HepG2 (cell line): ENCODE results near the gene SERTAD3. TPM values are rescaled to one million over a fixed set of nuclear protein-coding genes. Genes with fewer than 3 reads are reported as not detected.
A peak's percentile ranks its signal among the peaks of the same experiment; 100 is the strongest.

Source experiments
- ATF7 ChIP-seq, 2 experiments: fragments of 450-650 bp in 1 of 2; sonication (generic) in 1 of 2; formaldehyde crosslinking in 1 of 2; IDR thresholded peaks; 2 replicates each; pipeline versions ENCODE4 v1.4.0 to v1.6.1; 2016 to 2020; ENCODE audit warnings: antibody characterized with exemption in 1 of 2, mild to moderate bottlenecking in 1 of 2, missing genetic modification reagents in 1 of 2
- MXD4 ChIP-seq: IDR thresholded peaks from 2 replicates; pipeline ENCODE4 v1.6.1; 2016; ENCODE audit warnings: mild to moderate bottlenecking, missing biosample characterization, missing genetic modification reagents
- NBN ChIP-seq: fragments of 450-650 bp; conservative IDR thresholded peaks from 2 replicates; pipeline ENCODE4 v1.6.1; 2017
- NFKB2 ChIP-seq: sonication (generic); formaldehyde crosslinking; IDR thresholded peaks from 2 replicates; pipeline ENCODE4 v1.4.0; 2020; ENCODE audit warnings: missing genetic modification reagents, borderline replicate concordance
- NR2F6 ChIP-seq, 2 experiments: IDR thresholded peaks; 2 replicates each; pipeline ENCODE4 v1.6.1; 2016; ENCODE audit warnings: antibody characterized with exemption in 1 of 2, mild to moderate bottlenecking in 1 of 2
- ZNF263 ChIP-seq: sonication (generic); formaldehyde crosslinking; IDR thresholded peaks from 2 replicates; pipeline ENCODE4 v1.4.0; 2020; ENCODE audit warnings: missing genetic modification reagents
- ZNF577 ChIP-seq: sonication (generic); formaldehyde crosslinking; IDR thresholded peaks from 2 replicates; pipeline ENCODE4 v1.4.0; 2020; ENCODE audit warnings: mild to moderate bottlenecking, low read depth, missing genetic modification reagents, borderline replicate concordance
- ZNF75D ChIP-seq: sonication (generic); formaldehyde crosslinking; IDR thresholded peaks from 2 replicates; pipeline ENCODE4 v1.8.1; 2023; ENCODE audit warnings: missing genetic modification reagents, mild to moderate bottlenecking, borderline replicate concordance
- polyA plus RNA-seq, 8 experiments: library from polyadenylated mRNA; depleted of rRNA in 3 of 8; stranded (reverse) in 7 of 8; unstranded in 1 of 8; fragments of >200 nt; fragmentation: Illumina TruSeq in 4 of 8; extraction: Trizol in 4 of 8; gene quantifications; 2 replicates each; pipeline versions ENCODE4 v1.2.1 to v1.2.3, GENCODE V29; 2011 to 2016; ENCODE audit warnings: low read depth in 4 of 8, missing spikeins in 1 of 8, mixed read lengths in 1 of 8; ENCODE audit not compliant: insufficient read depth in 1 of 8
- total RNA-seq, 5 experiments: library from RNA; depleted of rRNA; stranded (reverse); fragments of >200 nt; fragmentation: Illumina TruSeq; extraction: Trizol; gene quantifications; 2 replicates each; pipeline ENCODE4 v1.2.3, GENCODE V29; 2016; ENCODE audit warnings: low read depth in 1 of 5
- TF ChIP-seq, protein P1 (sequence below): sonication (generic); formaldehyde crosslinking; IDR thresholded peaks from 2 replicates; pipeline ENCODE4 v1.4.0; 2020; ENCODE audit warnings: missing genetic modification reagents, borderline replicate concordance
- TF ChIP-seq, protein P2 (sequence below): sonication (generic); formaldehyde crosslinking; IDR thresholded peaks from 2 replicates; pipeline ENCODE4 v1.4.0; 2020; ENCODE audit warnings: mild to moderate bottlenecking, missing genetic modification reagents
- TF ChIP-seq, protein P3 (sequence below): sonication (generic); formaldehyde crosslinking; IDR thresholded peaks from 2 replicates; pipeline ENCODE4 v1.5.0; 2020; ENCODE audit warnings: mild to moderate bottlenecking, missing genetic modification reagents
- TF ChIP-seq, protein P4 (sequence below): sonication (generic); formaldehyde crosslinking; conservative IDR thresholded peaks from 2 replicates; pipeline ENCODE4 v1.8.0; 2022; ENCODE audit warnings: mild to moderate bottlenecking, moderate library complexity, missing genetic modification reagents
- TF ChIP-seq, protein P5 (sequence below): sonication (generic); formaldehyde crosslinking; IDR thresholded peaks from 2 replicates; pipeline ENCODE4 v1.9.0; 2021; ENCODE audit warnings: mild to moderate bottlenecking, missing genetic modification reagents

SERTAD3 gene
- total and polyA plus RNA-seq, 2 of the 13 experiments (the other 11 are each of a cell fraction or from before 2014, with no cell fraction given), result 9.6 to 16.9 TPM

DNA sequence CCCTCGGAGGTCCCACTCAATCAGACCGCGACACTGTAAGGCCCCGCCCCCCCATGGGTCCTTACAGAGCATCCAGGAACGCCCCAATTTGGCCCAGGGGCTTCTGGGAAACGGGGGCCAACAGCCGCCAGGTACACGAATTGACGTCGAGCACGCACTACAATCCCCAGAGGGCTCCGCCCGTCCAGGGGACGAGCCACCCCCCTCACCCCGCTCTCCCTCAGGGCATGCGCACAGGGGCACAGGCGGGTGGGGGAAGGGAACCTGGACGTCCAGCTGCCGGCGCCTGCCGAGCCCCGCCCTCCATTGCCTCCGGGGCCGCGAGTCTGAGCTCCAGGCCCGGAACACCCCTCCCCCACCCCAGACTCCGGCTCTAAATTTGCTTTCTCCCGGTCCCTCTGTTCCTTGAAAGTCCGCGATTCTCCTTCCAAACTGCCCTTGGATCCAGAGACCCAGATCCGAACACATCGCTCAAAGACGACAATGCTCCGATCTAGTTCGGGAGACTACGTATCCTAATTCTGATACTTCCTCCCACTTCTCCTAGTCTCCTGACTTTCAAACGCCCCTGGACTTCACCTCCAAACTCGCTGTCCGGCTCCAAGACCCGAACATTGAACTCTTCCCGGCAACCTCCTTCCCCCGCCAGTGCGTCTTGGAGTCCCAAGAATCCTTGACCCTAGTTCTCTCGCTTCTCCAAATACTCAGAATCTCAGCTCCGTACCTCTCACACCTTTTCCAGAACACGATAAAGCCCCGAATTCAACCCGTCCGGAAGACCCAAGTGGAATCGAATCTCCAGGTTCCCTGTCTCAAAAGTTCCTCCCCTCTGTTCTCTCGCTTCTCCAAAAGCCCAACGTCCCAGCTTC, 770 bp downstream of the SERTAD3 start (continued):
- TF ChIP-seq, protein P1, sequence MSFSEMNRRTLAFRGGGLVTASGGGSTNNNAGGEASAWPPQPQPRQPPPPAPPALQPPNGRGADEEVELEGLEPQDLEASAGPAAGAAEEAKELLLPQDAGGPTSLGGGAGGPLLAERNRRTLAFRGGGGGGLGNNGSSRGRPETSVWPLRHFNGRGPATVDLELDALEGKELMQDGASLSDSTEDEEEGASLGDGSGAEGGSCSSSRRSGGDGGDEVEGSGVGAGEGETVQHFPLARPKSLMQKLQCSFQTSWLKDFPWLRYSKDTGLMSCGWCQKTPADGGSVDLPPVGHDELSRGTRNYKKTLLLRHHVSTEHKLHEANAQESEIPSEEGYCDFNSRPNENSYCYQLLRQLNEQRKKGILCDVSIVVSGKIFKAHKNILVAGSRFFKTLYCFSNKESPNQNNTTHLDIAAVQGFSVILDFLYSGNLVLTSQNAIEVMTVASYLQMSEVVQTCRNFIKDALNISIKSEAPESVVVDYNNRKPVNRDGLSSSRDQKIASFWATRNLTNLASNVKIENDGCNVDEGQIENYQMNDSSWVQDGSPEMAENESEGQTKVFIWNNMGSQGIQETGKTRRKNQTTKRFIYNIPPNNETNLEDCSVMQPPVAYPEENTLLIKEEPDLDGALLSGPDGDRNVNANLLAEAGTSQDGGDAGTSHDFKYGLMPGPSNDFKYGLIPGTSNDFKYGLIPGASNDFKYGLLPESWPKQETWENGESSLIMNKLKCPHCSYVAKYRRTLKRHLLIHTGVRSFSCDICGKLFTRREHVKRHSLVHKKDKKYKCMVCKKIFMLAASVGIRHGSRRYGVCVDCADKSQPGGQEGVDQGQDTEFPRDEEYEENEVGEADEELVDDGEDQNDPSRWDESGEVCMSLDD (CRISPR knock-in tag), result no peak
- TF ChIP-seq ZNF75D (CRISPR knock-in tag) (no peak), NBN (no peak), NR2F6 (IDR thresholded peaks at IDR 0.05) (peak; percentile 31; the same call in 1 of the 2 replicates), NR2F6 (CRISPR knock-in tag; IDR thresholded peaks at IDR 0.05) (peak; percentile 45; the same call in 1 of the 2 replicates), ZNF577 (no peak), NFKB2 (CRISPR knock-in tag) (peak; percentile 78; the same call in 1 of the 2 replicates), MXD4 (CRISPR knock-in tag) (no peak), ZNF263 (CRISPR knock-in tag) (no peak; the same call in 1 of the 2 replicates), ATF7 (IDR thresholded peaks at IDR 0.05) (no peak), ATF7 (CRISPR knock-in tag; IDR thresholded peaks at IDR 0.05) (no peak)
- TF ChIP-seq, protein P2, sequence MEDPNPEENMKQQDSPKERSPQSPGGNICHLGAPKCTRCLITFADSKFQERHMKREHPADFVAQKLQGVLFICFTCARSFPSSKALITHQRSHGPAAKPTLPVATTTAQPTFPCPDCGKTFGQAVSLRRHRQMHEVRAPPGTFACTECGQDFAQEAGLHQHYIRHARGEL (CRISPR knock-in tag), result no peak
- TF ChIP-seq, protein P3, sequence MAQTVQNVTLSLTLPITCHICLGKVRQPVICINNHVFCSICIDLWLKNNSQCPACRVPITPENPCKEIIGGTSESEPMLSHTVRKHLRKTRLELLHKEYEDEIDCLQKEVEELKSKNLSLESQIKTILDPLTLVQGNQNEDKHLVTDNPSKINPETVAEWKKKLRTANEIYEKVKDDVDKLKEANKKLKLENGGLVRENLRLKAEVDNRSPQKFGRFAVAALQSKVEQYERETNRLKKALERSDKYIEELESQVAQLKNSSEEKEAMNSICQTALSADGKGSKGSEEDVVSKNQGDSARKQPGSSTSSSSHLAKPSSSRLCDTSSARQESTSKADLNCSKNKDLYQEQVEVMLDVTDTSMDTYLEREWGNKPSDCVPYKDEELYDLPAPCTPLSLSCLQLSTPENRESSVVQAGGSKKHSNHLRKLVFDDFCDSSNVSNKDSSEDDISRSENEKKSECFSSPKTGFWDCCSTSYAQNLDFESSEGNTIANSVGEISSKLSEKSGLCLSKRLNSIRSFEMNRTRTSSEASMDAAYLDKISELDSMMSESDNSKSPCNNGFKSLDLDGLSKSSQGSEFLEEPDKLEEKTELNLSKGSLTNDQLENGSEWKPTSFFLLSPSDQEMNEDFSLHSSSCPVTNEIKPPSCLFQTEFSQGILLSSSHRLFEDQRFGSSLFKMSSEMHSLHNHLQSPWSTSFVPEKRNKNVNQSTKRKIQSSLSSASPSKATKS (CRISPR knock-in tag), result no peak
- TF ChIP-seq, protein P4, sequence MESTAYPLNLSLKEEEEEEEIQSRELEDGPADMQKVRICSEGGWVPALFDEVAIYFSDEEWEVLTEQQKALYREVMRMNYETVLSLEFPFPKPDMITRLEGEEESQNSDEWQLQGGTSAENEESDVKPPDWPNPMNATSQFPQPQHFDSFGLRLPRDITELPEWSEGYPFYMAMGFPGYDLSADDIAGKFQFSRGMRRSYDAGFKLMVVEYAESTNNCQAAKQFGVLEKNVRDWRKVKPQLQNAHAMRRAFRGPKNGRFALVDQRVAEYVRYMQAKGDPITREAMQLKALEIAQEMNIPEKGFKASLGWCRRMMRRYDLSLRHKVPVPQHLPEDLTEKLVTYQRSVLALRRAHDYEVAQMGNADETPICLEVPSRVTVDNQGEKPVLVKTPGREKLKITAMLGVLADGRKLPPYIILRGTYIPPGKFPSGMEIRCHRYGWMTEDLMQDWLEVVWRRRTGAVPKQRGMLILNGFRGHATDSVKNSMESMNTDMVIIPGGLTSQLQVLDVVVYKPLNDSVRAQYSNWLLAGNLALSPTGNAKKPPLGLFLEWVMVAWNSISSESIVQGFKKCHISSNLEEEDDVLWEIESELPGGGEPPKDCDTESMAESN, result no peak; the same call in 1 of the 2 replicates
- TF ChIP-seq, protein P5, sequence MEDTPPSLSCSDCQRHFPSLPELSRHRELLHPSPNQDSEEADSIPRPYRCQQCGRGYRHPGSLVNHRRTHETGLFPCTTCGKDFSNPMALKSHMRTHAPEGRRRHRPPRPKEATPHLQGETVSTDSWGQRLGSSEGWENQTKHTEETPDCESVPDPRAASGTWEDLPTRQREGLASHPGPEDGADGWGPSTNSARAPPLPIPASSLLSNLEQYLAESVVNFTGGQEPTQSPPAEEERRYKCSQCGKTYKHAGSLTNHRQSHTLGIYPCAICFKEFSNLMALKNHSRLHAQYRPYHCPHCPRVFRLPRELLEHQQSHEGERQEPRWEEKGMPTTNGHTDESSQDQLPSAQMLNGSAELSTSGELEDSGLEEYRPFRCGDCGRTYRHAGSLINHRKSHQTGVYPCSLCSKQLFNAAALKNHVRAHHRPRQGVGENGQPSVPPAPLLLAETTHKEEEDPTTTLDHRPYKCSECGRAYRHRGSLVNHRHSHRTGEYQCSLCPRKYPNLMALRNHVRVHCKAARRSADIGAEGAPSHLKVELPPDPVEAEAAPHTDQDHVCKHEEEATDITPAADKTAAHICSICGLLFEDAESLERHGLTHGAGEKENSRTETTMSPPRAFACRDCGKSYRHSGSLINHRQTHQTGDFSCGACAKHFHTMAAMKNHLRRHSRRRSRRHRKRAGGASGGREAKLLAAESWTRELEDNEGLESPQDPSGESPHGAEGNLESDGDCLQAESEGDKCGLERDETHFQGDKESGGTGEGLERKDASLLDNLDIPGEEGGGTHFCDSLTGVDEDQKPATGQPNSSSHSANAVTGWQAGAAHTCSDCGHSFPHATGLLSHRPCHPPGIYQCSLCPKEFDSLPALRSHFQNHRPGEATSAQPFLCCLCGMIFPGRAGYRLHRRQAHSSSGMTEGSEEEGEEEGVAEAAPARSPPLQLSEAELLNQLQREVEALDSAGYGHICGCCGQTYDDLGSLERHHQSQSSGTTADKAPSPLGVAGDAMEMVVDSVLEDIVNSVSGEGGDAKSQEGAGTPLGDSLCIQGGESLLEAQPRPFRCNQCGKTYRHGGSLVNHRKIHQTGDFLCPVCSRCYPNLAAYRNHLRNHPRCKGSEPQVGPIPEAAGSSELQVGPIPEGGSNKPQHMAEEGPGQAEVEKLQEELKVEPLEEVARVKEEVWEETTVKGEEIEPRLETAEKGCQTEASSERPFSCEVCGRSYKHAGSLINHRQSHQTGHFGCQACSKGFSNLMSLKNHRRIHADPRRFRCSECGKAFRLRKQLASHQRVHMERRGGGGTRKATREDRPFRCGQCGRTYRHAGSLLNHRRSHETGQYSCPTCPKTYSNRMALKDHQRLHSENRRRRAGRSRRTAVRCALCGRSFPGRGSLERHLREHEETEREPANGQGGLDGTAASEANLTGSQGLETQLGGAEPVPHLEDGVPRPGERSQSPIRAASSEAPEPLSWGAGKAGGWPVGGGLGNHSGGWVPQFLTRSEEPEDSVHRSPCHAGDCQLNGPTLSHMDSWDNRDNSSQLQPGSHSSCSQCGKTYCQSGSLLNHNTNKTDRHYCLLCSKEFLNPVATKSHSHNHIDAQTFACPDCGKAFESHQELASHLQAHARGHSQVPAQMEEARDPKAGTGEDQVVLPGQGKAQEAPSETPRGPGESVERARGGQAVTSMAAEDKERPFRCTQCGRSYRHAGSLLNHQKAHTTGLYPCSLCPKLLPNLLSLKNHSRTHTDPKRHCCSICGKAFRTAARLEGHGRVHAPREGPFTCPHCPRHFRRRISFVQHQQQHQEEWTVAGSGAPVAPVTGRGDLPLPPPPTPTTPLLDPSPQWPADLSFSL (CRISPR knock-in tag), result no peak
